Bronchial epithelial cell (primary cell): ENCODE measurements around the gene CDC42BPA. TPM values are rescaled to one million over a fixed set of nuclear protein-coding genes. Genes with fewer than 3 reads are reported as not detected.
A peak's percentile ranks its signal among the peaks of the same experiment; 100 is the strongest.
"Not testable (repeated sequence)": the region's sequence is repeated elsewhere in the genome, so short reads cannot be mapped to it uniquely, and the experiment has no call there.

Experiments
- DNase-seq: peaks from one replicate; pipeline ENCODE4 v3.0.0-alpha.2; 2010; ENCODE audit warnings: low read depth
- FAIRE-seq: peaks from 2 replicates; lab custom pipeline; 2011; peaks lifted over from hg19 to GRCh38; lab: Jason Lieb, UNC
- H3K27me3 ChIP-seq: 2 replicates; pipeline ENCODE4 v1.5.1; 2011; ENCODE audit warnings: low read length; ENCODE audit not compliant: control insufficient read depth, insufficient read depth
- H3K36me3 ChIP-seq: 2 replicates; pipeline ENCODE4 v1.5.1; 2011; ENCODE audit warnings: low read length; ENCODE audit not compliant: control insufficient read depth, insufficient read depth
- H3K4me3 ChIP-seq: 2 replicates; pipeline ENCODE4 v1.5.1; 2011; ENCODE audit warnings: mild to moderate bottlenecking, low read depth, low read length, control low read depth
- CTCF ChIP-seq: IDR thresholded peaks from 2 replicates; pipeline ENCODE4 v1.5.1; 2011; ENCODE audit warnings: mild to moderate bottlenecking, moderate library complexity, low read length, control low read depth, inconsistent platforms; ENCODE audit not compliant: insufficient read depth, severe bottlenecking
- total RNA-seq: library from RNA; depleted of rRNA; stranded (reverse); fragments of >200 nt; gene quantifications from 2 replicates; pipeline ENCODE4 v1.2.1, GENCODE V29; 2014

CDC42BPA gene
- total RNA-seq, 1 donor from 2014 or later: 25.8 TPM

- H3K36me3 ChIP-seq: peaks cover 3% of the 10 kb centered on the region
- no peak for TF ChIP-seq CTCF
- no peak overlapping the region for H3K4me3 ChIP-seq
- H3K27me3 ChIP-seq: no peaks in the 10 kb centered on the region
- FAIRE-seq (no peak), DNase-seq (no peak)
Observed at GRCh38 chr1:227134686-227135314, 183.5 kb downstream of the CDC42BPA start.

DNA sequence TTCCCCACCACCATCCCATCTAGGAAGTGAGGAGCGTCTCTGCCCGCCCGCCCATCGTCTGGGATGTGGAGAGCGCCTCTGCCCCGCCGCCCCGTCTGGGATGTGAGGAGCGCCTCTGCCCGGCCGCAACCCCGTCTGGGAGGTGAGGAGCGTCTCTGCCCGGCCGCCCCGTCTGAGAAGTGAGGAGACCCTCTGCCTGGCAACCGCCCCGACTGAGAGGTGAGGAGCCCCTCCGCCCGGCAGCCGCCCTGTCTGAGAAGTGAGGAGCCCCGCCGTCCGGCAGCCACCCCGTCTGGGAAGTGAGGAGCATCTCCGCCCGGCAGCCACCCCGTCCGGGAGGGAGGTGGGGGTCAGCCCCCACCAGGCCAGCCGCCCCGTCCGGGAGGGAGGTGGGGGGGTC lies 185.6 kb downstream of the CDC42BPA start:
- H3K36me3 ChIP-seq, FAIRE-seq, DNase-seq, H3K27me3 ChIP-seq, H3K4me3 ChIP-seq: not testable (repeated sequence)

DNA sequence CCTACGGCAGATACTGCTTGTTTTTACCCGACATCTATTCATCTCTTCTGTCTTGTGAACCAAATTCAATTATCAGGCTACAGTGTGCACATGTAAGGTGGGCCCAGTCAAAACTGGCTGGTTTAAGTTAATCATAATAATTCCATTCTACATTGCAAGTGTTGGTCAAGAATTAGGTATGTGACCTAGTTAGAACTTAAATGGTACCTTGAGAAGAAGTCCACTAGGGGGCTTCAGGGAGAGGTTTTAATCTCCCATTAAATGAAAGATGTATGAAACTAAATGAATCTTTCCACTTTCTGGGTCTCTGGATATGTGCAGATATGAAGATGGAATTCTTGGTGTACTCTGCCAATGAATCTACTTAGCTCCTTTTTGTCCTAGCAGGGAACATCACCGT lies 187.1 kb downstream of the CDC42BPA start:
- H3K36me3 ChIP-seq: peaks cover 2% of the 10 kb centered on the region
- FAIRE-seq: no peak
- peak; percentile 15 for TF ChIP-seq CTCF
- H3K4me3 ChIP-seq: no peak overlapping the region
- DNase-seq: peak; percentile 36
- no peaks in the 10 kb centered on the region for H3K27me3 ChIP-seq

DNA sequence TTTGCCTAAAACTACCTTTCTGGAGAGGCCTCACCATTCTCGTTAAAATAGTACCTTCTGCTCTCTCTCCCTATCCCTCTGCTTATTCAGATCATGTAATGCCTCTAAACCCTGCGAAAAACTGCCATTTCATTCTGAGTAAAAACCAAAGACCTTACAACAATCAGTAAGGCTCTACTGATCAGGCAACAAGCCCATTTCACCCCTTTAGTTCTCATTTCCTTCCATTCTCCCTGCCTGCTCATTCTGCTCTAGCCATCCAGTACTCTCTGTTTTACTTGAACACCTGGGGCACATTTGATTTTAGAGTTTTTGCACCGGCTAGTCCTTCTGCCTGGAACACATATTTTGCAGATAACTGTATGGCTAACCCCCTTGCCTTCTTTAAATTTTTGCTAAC lies 190.4 kb downstream of the CDC42BPA start:
- FAIRE-seq (no peak), DNase-seq (no peak)
- TF ChIP-seq CTCF: no peak
- Histone ChIP-seq H3K36me3 (peaks cover 2% of the 10 kb centered on the region), H3K4me3 (no peak overlapping the region), H3K27me3 (no peaks in the 10 kb centered on the region)

- no peak overlapping the region for H3K4me3 ChIP-seq
- FAIRE-seq: no peak
- H3K36me3 ChIP-seq: peaks cover 2% of the 10 kb centered on the region
- DNase-seq: no peak
- TF ChIP-seq CTCF: no peak
- no peaks in the 10 kb centered on the region for H3K27me3 ChIP-seq
Observed at GRCh38 chr1:227125929-227126545, 192.3 kb downstream of the CDC42BPA start.

GRCh38 chr1:227124473-227124872 lies 193.8 kb downstream of the CDC42BPA start:
- no peak for TF ChIP-seq CTCF
- DNase-seq (peak; percentile 7), FAIRE-seq (no peak)
- Histone ChIP-seq H3K4me3 (no peak overlapping the region), H3K27me3 (no peaks in the 10 kb centered on the region), H3K36me3 (peaks cover 2% of the 10 kb centered on the region)
